HEK293 (cell line): ENCODE measurements around the gene CAMK2G.
A peak's percentile ranks its signal among the peaks of the same experiment; 100 is the strongest.

Experiments
- FEZF1 ChIP-seq: fragments of 450-650 bp; formaldehyde crosslinking; IDR thresholded peaks from 2 replicates; pipeline ENCODE4 v1.5.1; 2016; ENCODE audit warnings: missing biosample characterization, missing genetic modification characterization
- HOXC10 ChIP-seq: sonication (generic); formaldehyde crosslinking; IDR thresholded peaks from 2 replicates; pipeline ENCODE4 v1.8.1; 2023; ENCODE audit warnings: mild to moderate bottlenecking, missing genetic modification reagents
- KLF1 ChIP-seq: fragments of 450-650 bp; formaldehyde crosslinking; IDR thresholded peaks from 2 replicates; pipeline ENCODE4 v1.5.1; 2016; ENCODE audit warnings: missing biosample characterization, missing genetic modification characterization
- KLF16 ChIP-seq: fragments of 450-650 bp; formaldehyde crosslinking; IDR thresholded peaks from 2 replicates; pipeline ENCODE4 v1.5.1; 2017; ENCODE audit warnings: missing biosample characterization, missing genetic modification characterization
- MEIS1 ChIP-seq: sonication (generic); formaldehyde crosslinking; IDR thresholded peaks from 2 replicates; pipeline ENCODE4 v1.8.1; 2022; ENCODE audit warnings: missing genetic modification reagents, mild to moderate bottlenecking, borderline replicate concordance
- PRDM1 ChIP-seq: fragments of 450-650 bp; formaldehyde crosslinking; IDR thresholded peaks from 2 replicates; pipeline ENCODE4; 2016; ENCODE audit warnings: missing biosample characterization, missing genetic modification characterization
- ZBTB1 ChIP-seq: fragments of 450-650 bp; formaldehyde crosslinking; IDR thresholded peaks from 2 replicates; pipeline ENCODE4 v1.5.1; 2016; ENCODE audit warnings: missing biosample characterization, missing genetic modification characterization
- ZBTB20 ChIP-seq: fragments of 450-650 bp; formaldehyde crosslinking; IDR thresholded peaks from 2 replicates; pipeline ENCODE4 v1.5.1; 2016; ENCODE audit warnings: missing biosample characterization, missing genetic modification characterization
- ZFHX2 ChIP-seq: fragments of 450-650 bp; formaldehyde crosslinking; conservative IDR thresholded peaks from 2 replicates; pipeline ENCODE4 v1.5.1; 2016; ENCODE audit warnings: missing biosample characterization, missing genetic modification characterization
- ZFP3 ChIP-seq: fragments of 450-650 bp; formaldehyde crosslinking; IDR thresholded peaks from 2 replicates; pipeline ENCODE4 v1.5.1; 2016; ENCODE audit warnings: low read depth, missing biosample characterization, missing genetic modification characterization
- ZNF132 ChIP-seq: fragments of 450-650 bp; formaldehyde crosslinking; IDR thresholded peaks from 2 replicates; pipeline ENCODE4 v1.5.1; 2017; ENCODE audit warnings: missing biosample characterization, missing genetic modification characterization, borderline replicate concordance
- ZNF138 ChIP-seq: fragments of 450-650 bp; formaldehyde crosslinking; IDR thresholded peaks from 2 replicates; pipeline ENCODE4 v1.5.1; 2016; ENCODE audit warnings: missing biosample characterization, missing genetic modification characterization, borderline replicate concordance
- ZNF16 ChIP-seq: fragments of 450-650 bp; formaldehyde crosslinking; IDR thresholded peaks from 2 replicates; pipeline ENCODE4 v1.5.1; 2016; ENCODE audit warnings: low read depth, missing biosample characterization, missing genetic modification characterization
- ZNF169 ChIP-seq: fragments of 450-650 bp; formaldehyde crosslinking; IDR thresholded peaks from 2 replicates; pipeline ENCODE4 v1.5.1; 2016; ENCODE audit warnings: missing biosample characterization, missing genetic modification characterization
- ZNF174 ChIP-seq: fragments of 450-650 bp; formaldehyde crosslinking; IDR thresholded peaks from 2 replicates; pipeline ENCODE4 v1.5.0; 2017; ENCODE audit warnings: missing biosample characterization, mild to moderate bottlenecking, missing genetic modification characterization
- ZNF292 ChIP-seq: fragments of 450-650 bp; formaldehyde crosslinking; IDR thresholded peaks from 2 replicates; pipeline ENCODE4 v1.5.1; 2016; ENCODE audit warnings: low read depth, missing biosample characterization, missing genetic modification characterization, borderline replicate concordance
- ZNF350 ChIP-seq: fragments of 450-650 bp; formaldehyde crosslinking; IDR thresholded peaks from 2 replicates; pipeline ENCODE4 v1.5.0; 2017; ENCODE audit warnings: missing biosample characterization, mild to moderate bottlenecking, missing genetic modification characterization
- ZNF37A ChIP-seq: fragments of 450-650 bp; IDR thresholded peaks from 2 replicates; pipeline ENCODE4 v1.5.1; 2018; ENCODE audit warnings: missing biosample characterization, missing genetic modification characterization
- ZNF394 ChIP-seq: fragments of 450-650 bp; formaldehyde crosslinking; IDR thresholded peaks from 2 replicates; pipeline ENCODE4 v1.5.1; 2016; ENCODE audit warnings: missing biosample characterization, missing genetic modification characterization, mild to moderate bottlenecking, moderate library complexity, borderline replicate concordance
- ZNF423 ChIP-seq: fragments of 450-650 bp; formaldehyde crosslinking; IDR thresholded peaks from 2 replicates; pipeline ENCODE4 v1.5.1; 2016; ENCODE audit warnings: missing biosample characterization, missing genetic modification characterization
- ZNF426 ChIP-seq: fragments of 450-650 bp; formaldehyde crosslinking; IDR thresholded peaks from 2 replicates; pipeline ENCODE4 v1.5.1; 2017; ENCODE audit warnings: missing biosample characterization, missing genetic modification characterization, mild to moderate bottlenecking, inconsistent platforms, moderate library complexity
- ZNF510 ChIP-seq: fragments of 450-650 bp; formaldehyde crosslinking; IDR thresholded peaks from 2 replicates; pipeline ENCODE4 v1.5.1; 2018; ENCODE audit warnings: mild to moderate bottlenecking, missing genetic modification characterization, missing biosample characterization; ENCODE audit not compliant: insufficient replicate concordance
- ZNF529 ChIP-seq: fragments of 450-650 bp; formaldehyde crosslinking; IDR thresholded peaks from 2 replicates; pipeline ENCODE4 v1.5.1; 2017; ENCODE audit warnings: missing genetic modification characterization, missing biosample characterization; ENCODE audit not compliant: insufficient replicate concordance
- ZNF555 ChIP-seq: fragments of 450-650 bp; formaldehyde crosslinking; conservative IDR thresholded peaks from 2 replicates; pipeline ENCODE4 v1.5.1; 2017; ENCODE audit warnings: missing biosample characterization, mild to moderate bottlenecking, missing genetic modification characterization, inconsistent platforms
- ZNF623 ChIP-seq: fragments of 450-650 bp; formaldehyde crosslinking; IDR thresholded peaks from 2 replicates; pipeline ENCODE4 v1.5.1; 2016; ENCODE audit warnings: missing biosample characterization, missing genetic modification characterization
- ZNF624 ChIP-seq: fragments of 450-650 bp; formaldehyde crosslinking; IDR thresholded peaks from 2 replicates; pipeline ENCODE4 v1.5.1; 2017; ENCODE audit warnings: missing biosample characterization, missing genetic modification characterization
- ZNF658 ChIP-seq: fragments of 450-650 bp; formaldehyde crosslinking; IDR thresholded peaks from 2 replicates; pipeline ENCODE4; 2016; ENCODE audit warnings: missing biosample characterization, missing genetic modification characterization
- ZNF660 ChIP-seq: fragments of 450-650 bp; IDR thresholded peaks from 2 replicates; pipeline ENCODE4 v1.5.1; 2018; ENCODE audit warnings: missing biosample characterization, mild to moderate bottlenecking, missing genetic modification characterization
- ZNF843 ChIP-seq: fragments of 450-650 bp; formaldehyde crosslinking; IDR thresholded peaks from 2 replicates; pipeline ENCODE4 v1.5.1; 2016; ENCODE audit warnings: missing biosample characterization, missing genetic modification characterization
- ZSCAN23 ChIP-seq: fragments of 450-650 bp; formaldehyde crosslinking; IDR thresholded peaks from 2 replicates; pipeline ENCODE4 v1.5.1; 2016; ENCODE audit warnings: missing biosample characterization, missing genetic modification characterization
- ZXDB ChIP-seq: fragments of 450-650 bp; formaldehyde crosslinking; IDR thresholded peaks from 2 replicates; pipeline ENCODE4 v1.5.1; 2016; ENCODE audit warnings: missing biosample characterization, missing genetic modification characterization
- TF ChIP-seq, protein P1 (sequence below): fragments of 450-650 bp; formaldehyde crosslinking; IDR thresholded peaks from 2 replicates; pipeline ENCODE4 v1.5.1; 2017; ENCODE audit warnings: missing biosample characterization, missing genetic modification characterization
- TF ChIP-seq, protein P2 (sequence below): fragments of 450-650 bp; formaldehyde crosslinking; IDR thresholded peaks from 2 replicates; pipeline ENCODE4 v1.5.1; 2016; ENCODE audit warnings: missing biosample characterization, missing genetic modification characterization
- TF ChIP-seq, protein P3 (sequence below): fragments of 450-650 bp; formaldehyde crosslinking; IDR thresholded peaks from 2 replicates; pipeline ENCODE4 v1.5.1; 2016; ENCODE audit warnings: missing biosample characterization, missing genetic modification characterization
- TF ChIP-seq, protein P4 (sequence below): fragments of 450-650 bp; IDR thresholded peaks from 2 replicates; pipeline ENCODE4 v1.5.1; 2018; ENCODE audit warnings: missing biosample characterization, missing genetic modification characterization
- TF ChIP-seq, protein P5 (sequence below): fragments of 450-650 bp; formaldehyde crosslinking; IDR thresholded peaks from 2 replicates; pipeline ENCODE4 v1.5.1; 2016; ENCODE audit warnings: missing biosample characterization, missing genetic modification characterization

Gene CAMK2G

DNA sequence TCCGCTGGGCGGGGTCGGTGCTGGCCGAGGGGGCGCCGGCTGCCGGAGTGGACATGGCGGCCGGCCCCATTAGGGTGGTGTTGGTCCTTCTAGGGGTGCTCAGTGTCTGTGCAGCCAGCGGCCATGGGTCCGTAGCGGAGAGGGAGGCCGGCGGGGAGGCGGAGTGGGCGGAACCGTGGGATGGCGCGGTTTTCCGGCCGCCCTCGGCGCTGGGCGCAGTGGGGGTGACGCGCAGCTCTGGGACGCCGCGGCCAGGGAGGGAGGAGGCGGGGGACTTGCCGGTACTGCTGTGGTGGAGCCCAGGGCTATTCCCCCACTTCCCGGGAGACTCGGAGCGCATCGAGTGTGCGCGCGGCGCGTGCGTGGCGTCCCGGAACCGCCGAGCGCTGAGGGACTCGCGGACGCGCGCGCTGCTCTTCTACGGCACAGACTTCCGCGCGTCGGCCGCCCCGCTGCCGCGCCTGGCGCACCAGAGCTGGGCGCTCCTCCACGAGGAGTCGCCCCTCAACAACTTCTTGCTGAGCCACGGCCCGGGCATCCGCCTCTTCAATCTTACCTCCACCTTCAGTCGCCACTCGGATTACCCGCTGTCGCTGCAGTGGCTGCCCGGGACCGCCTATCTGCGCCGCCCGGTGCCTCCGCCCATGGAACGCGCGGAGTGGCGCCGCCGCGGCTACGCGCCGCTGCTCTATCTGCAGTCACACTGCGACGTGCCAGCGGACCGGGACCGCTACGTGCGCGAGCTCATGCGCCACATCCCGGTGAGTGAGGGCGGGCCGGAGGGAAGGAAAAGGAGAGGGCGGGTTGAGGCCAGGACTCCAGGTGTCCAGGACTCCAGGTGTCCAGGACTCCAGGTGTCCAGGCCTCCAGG, 101.8 kb downstream of the CAMK2G start (continued):
- TF ChIP-seq, protein P1, sequence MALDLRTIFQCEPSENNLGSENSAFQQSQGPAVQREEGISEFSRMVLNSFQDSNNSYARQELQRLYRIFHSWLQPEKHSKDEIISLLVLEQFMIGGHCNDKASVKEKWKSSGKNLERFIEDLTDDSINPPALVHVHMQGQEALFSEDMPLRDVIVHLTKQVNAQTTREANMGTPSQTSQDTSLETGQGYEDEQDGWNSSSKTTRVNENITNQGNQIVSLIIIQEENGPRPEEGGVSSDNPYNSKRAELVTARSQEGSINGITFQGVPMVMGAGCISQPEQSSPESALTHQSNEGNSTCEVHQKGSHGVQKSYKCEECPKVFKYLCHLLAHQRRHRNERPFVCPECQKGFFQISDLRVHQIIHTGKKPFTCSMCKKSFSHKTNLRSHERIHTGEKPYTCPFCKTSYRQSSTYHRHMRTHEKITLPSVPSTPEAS: no peak; the same call in 1 of the 2 replicates
- TF ChIP-seq ZBTB1 (tag by site-specific recombination) (0 out of 2 replicates have a peak, but pooled peaks have one; percentile 69), ZNF292 (tag by site-specific recombination) (no peak), ZNF169 (tag by site-specific recombination) (no peak), ZBTB20 (tag by site-specific recombination) (peak; percentile 96), ZNF658 (tag by site-specific recombination) (no peak), ZNF555 (tag by site-specific recombination) (no peak), ZNF623 (tag by site-specific recombination) (no peak), ZFHX2 (peak; percentile 99), ZNF529 (tag by site-specific recombination) (no peak), HOXC10 (CRISPR knock-in tag) (no peak), ZNF174 (no peak), ZNF510 (tag by site-specific recombination) (no peak), MEIS1 (CRISPR knock-in tag) (no peak), ZFP3 (tag by site-specific recombination) (no peak), ZNF426 (no peak), ZNF16 (tag by site-specific recombination) (no peak), ZSCAN23 (tag by site-specific recombination) (0 out of 2 replicates have a peak, but pooled peaks have one; percentile 84), ZNF37A (tag by site-specific recombination) (no peak), ZNF350 (tag by site-specific recombination) (no peak), ZNF394 (tag by site-specific recombination) (peak; percentile 48; the same call in 1 of the 2 replicates), ZNF132 (tag by site-specific recombination) (no peak), ZXDB (tag by site-specific recombination) (peak; percentile 87), KLF16 (tag by site-specific recombination) (peak; percentile 98), ZNF138 (tag by site-specific recombination) (no peak), PRDM1 (tag by site-specific recombination) (no peak), ZNF843 (tag by site-specific recombination) (peak; percentile 67; the same call in 1 of the 2 replicates), KLF1 (peak; percentile 83), ZNF423 (tag by site-specific recombination) (peak; percentile 65; the same call in 1 of the 2 replicates), ZNF660 (tag by site-specific recombination) (peak; percentile 85), ZNF624 (tag by site-specific recombination) (no peak), FEZF1 (tag by site-specific recombination) (no peak)
- TF ChIP-seq, protein P2, sequence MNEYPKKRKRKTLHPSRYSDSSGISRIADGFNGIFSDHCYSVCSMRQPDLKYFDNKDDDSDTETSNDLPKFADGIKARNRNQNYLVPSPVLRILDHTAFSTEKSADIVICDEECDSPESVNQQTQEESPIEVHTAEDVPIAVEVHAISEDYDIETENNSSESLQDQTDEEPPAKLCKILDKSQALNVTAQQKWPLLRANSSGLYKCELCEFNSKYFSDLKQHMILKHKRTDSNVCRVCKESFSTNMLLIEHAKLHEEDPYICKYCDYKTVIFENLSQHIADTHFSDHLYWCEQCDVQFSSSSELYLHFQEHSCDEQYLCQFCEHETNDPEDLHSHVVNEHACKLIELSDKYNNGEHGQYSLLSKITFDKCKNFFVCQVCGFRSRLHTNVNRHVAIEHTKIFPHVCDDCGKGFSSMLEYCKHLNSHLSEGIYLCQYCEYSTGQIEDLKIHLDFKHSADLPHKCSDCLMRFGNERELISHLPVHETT (tag by site-specific recombination): no peak; the same call in 1 of the 2 replicates
- TF ChIP-seq, protein P3, sequence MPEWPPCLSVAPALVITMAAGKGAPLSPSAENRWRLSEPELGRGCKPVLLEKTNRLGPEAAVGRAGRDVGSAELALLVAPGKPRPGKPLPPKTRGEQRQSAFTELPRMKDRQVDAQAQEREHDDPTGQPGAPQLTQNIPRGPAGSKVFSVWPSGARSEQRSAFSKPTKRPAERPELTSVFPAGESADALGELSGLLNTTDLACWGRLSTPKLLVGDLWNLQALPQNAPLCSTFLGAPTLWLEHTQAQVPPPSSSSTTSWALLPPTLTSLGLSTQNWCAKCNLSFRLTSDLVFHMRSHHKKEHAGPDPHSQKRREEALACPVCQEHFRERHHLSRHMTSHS (tag by site-specific recombination): no peak; the same call in 1 of the 2 replicates
- TF ChIP-seq, protein P4, sequence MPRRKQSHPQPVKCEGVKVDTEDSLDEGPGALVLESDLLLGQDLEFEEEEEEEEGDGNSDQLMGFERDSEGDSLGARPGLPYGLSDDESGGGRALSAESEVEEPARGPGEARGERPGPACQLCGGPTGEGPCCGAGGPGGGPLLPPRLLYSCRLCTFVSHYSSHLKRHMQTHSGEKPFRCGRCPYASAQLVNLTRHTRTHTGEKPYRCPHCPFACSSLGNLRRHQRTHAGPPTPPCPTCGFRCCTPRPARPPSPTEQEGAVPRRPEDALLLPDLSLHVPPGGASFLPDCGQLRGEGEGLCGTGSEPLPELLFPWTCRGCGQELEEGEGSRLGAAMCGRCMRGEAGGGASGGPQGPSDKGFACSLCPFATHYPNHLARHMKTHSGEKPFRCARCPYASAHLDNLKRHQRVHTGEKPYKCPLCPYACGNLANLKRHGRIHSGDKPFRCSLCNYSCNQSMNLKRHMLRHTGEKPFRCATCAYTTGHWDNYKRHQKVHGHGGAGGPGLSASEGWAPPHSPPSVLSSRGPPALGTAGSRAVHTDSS: no peak
- TF ChIP-seq, protein P5, sequence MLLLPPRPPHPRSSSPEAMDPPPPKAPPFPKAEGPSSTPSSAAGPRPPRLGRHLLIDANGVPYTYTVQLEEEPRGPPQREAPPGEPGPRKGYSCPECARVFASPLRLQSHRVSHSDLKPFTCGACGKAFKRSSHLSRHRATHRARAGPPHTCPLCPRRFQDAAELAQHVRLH (tag by site-specific recombination): no peak; the same call in 1 of the 2 replicates
